GM03348 (cell line): ENCODE measurements around the gene SUSD1.
"Not testable (repeated sequence)": the region's sequence is repeated elsewhere in the genome, so short reads cannot be mapped to it uniquely, and the experiment has no call there.

Experiments
- DNase-seq: peaks from one replicate; pipeline ENCODE4 v3.0.0; 2012; ENCODE audit warnings: low spot score

SUSD1 gene

DNA sequence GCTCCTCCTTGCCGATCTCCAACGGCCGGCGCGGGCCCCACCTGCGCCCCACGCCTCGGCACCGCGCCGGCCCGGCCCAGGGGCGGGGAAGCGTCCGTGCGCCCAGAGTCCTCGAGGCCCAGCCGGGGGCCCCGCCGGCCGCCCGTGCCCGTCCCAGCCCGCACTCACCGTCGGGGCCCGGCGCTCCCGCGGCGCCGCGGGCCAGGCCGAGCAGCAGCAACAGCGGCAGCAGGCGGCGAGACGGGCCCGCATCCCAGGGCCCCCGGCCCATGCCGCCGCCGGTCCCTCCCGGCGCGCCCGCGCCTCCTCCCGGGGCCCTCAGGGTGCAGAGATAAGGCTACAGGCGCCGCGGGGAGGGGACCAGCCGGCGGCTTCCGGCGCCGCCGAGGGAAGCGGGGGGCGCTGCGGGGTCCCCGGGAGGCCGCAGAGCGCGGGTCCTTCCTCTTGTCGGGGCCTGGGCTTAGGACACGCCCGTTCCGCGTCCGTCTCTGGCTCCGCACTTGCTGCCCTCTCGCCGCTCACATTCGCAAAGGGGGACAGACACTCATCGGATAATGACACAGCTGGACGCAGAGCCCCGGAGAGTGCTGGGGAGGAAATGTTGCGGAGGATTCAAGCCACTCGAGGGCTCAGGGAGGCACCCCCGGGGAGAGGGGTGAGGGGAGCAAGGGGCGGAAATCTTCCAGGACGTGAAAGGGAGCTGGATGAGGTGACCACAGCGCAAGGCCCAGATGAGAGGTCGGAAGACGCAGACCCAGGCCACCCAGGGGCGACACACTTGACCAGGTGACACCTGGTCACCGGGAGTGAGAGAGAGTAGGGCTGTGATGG is at the start of gene SUSD1:
Gene SUSD1 (minus strand): TSS at position 333 of the 831 bp plus-strand sequence. CDS start 62 bp downstream, at position 271.
- DNase-seq, result peak; percentile 69

DNA sequence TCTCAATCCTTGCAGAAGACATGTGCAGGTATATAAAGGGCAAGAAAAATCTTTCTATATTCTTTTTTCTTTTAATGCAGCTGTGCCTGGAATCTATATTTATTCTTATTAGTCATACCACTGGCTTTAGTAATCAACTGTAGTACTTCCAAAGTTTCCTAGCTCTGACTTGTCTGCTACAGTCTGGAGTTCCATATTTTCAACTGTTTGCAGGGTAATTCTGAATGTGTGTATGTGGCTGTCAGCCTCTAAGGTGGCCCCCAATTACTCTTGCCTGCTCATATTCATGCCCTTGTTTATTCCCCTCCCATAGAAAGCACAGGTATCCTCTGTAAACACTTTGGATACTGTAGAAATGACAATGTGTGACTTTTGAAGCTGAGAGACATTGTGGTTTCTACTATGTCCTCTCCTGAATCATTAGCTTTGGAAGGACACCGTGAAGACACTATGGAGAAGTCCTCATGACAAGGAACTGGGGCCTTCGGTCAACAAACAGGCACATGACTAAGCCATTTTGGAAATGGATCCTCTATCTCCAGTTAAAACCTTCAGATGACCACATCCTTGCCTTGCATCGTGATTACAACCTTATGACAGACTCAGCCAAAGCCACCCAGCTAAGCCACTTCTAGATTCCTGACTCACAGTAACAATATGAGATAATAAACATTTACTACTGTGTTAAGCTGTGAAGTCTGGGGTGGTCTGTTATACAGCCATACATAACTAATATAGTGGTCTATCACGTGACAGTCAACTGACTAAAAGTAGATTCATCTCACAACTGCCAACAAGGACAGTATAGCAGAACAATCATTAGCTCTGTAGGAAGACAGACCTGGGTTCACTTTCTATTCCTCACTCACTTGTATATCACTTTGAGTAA is 49.5 kb upstream of the SUSD1 start:
- DNase-seq, result peak; percentile 24

GRCh38 chr9:112218908-112219307 is 43.8 kb upstream of the SUSD1 start:
- no peak for DNase-seq

GRCh38 chr9:112212926-112213325 is 37.8 kb upstream of the SUSD1 start:
- no peak for DNase-seq

- no peak for DNase-seq
Measured at GRCh38 chr9:112207451-112207850, 32.4 kb upstream of the SUSD1 start.

- DNase-seq, result no peak
Measured at GRCh38 chr9:112203536-112203935, 28.4 kb upstream of the SUSD1 start.

GRCh38 chr9:112200711-112201110 is 25.6 kb upstream of the SUSD1 start:
- DNase-seq, result no peak

- no peak for DNase-seq
Measured at GRCh38 chr9:112198646-112199045, 23.5 kb upstream of the SUSD1 start.

DNA sequence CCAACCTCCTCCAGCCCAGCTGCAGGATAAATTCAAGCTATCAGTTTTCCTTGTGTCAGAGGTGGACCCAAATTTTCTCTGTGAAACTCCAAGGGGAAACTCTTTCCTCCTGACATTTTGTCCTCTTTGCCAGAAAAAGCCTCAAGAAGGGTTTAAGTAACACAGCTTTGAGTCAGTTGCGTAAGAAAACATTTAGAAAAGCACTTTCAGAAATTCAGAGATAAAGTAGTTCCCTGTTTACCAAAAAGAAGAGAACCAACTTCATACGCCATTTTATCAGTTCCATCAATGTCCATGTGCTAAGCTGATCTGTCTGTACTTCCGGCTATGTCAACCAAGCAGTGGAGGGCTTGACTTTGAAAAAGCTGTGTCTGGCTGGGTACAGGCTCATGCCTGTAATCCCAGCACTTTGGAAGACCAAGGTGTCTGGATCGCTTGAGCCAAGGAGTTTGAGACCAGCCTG is 19.9 kb upstream of the SUSD1 start:
- no peak for DNase-seq

DNA sequence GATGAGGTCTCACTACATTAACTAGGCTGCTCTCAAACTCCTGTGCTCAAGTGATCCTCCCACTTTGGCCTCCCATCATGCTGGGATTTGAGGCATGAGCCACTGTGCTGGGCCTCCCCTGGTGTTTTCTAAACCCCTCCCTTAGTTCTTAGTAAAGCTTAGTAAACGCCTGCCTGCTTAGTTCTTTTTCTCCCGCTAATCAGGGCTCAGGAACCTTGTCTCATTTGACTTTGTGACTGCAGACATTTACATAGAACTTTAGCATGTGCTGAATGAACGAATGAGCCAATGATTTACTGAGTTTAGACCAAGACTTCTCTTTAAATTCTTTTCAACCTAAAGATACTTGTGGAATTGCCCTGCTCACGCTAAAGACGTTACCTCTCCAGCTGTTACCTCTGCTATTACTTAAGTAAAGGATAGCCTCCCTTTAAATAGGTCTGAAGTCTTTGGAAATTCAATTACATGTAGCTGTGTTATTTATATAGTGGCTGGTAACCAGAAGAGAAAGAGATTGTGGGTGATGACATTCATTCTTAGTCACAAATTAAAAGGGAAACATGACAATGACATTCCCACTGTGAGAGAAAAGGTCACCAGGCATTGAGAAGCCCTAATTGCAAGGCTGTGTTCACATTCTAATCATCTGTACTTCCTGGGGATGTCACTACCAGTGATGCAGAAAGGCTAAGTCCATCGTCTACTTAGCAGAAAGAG is 18.6 kb upstream of the SUSD1 start:
- no peak for DNase-seq

- not testable (repeated sequence) for DNase-seq
Measured at GRCh38 chr9:112190320-112190719, 15.2 kb upstream of the SUSD1 start.

- DNase-seq, result no peak
Measured at GRCh38 chr9:112188884-112189283, 13.8 kb upstream of the SUSD1 start.

- no peak for DNase-seq
Measured at GRCh38 chr9:112187404-112187803, 12.3 kb upstream of the SUSD1 start.

- no peak for DNase-seq
Measured at GRCh38 chr9:112186695-112187094, 11.6 kb upstream of the SUSD1 start.

DNA sequence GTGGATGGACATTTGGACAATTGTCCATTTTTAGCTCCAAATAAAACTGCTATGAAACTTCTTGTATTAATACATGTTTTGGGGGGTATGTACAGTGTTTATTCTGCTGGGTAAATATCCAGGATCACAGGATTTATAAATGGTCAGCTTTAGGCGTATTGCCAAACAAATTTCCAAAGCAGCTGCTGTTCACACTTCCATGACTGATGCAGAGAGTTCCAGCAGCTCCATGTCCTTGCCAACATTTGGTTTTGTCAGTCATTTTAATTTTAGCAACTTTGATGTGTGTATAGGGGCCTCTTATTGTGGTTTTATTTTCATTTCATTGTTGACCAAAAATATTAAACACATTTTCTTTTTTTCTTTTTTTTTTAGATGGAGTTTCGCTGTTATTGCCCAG is 9.8 kb upstream of the SUSD1 start:
- DNase-seq, result no peak

DNA sequence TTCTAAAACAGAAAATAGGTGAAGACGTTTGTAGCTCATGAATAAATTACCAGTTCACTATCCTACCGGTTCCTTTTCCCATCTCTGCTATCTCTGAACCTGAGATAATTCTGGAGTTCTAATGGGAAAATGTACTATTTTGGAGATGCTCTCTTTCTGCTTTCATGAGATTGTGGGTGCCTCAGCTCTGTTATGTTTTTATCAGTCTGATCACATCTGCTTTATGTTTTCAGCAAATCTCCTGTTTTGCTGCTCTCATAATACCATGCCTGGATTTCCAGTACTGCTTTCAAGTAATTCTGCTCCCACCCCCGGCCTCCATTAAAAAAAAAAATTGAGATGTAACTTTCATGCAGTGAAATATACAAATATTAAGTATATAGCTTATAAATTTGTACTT is 9.1 kb upstream of the SUSD1 start:
- DNase-seq, result no peak

DNA sequence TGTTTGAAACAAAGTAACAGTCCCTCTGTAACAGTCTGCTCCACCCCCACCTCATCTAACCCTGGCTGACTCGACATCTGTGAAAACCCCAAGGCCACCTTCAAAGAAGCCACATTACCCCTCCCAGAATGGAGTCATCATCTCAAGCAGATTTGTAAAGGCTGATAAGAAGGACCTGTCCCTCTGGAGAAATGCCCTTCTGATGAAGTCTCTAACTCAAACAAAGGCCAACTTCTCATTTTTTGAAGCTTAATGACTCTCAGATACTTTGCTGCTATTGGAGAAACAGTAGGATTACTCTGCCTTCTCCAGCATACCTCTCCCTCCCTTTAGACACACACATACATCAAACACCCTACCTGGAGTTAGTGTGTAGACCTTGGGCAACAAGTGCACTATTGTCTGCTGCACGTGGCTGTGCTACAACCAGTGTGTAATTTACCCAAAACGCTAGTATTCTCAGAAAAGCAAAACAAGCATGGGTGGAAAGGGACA is 5.3 kb upstream of the SUSD1 start:
- DNase-seq, result no peak

- peak; percentile 56 for DNase-seq
Measured at GRCh38 chr9:112179816-112180215, 4.7 kb upstream of the SUSD1 start.

- no peak for DNase-seq
Measured at GRCh38 chr9:112176524-112176923, 1.4 kb upstream of the SUSD1 start.

DNA sequence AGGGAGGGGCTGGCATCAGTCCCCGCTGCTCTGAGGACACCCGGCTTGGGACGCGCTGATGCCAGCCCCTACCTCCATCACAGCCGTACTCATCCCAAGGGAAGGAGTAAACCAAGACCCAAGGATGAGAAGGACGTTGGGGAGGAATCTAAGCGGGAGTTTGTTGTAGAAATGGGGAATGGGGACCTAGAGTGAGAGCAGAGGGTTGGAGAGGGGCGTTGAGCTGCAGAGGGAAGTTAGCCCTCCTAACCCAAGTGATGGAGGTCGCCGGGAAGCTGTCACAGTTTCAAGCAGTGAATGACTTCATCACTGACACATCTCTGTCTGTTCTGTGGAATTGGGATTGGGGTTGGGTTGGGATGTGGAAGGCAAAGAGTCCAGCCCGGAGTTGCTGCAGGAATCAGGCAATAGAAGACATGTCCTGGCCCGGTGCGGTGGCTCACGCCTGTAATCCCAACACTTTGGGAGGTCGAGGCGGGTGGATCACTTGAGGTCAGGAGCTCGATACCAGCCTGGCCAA is 759 bp upstream of the SUSD1 start:
- no peak for DNase-seq

DNA sequence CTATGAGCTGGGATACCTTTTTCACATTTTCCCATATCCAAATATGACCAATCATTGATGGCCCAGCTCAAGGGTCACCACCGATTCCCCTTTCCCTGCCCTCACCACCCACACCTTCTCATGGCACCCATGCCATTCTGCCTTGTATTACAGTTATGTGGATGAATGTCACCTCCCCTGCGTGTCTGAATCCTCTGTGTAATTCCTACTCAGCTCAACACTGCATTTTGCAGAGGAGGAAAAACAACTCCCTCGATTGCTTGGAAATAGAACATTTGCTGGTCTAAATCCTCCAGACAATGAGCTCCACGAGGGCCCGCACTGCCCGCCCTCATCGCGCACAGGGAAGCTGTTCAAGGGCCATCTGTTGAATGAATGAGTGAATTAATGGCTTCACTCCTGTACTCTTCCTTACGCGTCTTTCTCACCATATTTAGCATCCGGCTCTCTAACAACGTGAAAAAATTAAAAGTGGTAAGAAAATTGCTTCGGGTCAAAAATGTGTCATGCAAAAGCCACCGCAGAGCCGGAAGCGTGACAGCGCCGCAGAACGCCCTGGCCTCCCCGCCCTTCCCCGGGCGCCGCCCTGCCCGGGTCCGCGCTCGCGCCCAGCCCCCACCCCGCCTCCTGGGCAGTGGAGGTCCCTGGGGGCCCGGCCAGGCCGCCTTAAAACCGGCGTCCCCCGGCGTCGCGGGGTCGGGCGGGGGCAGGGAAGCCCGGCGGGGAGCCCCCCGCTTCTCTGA is 704 bp downstream of the SUSD1 start:
- DNase-seq, result peak; percentile 90
